ENCODE results near the gene TGFB1I1. TPM values are rescaled to one million over a fixed set of nuclear protein-coding genes. Genes with fewer than 3 reads are reported as not detected.
A peak's percentile ranks its signal among the peaks of the same experiment; 100 is the strongest.

TGFB1I1 gene
- total and polyA plus RNA-seq, 2 of the 13 experiments (the other 11 are each of a cell fraction or from before 2014, with no cell fraction given), result 0.80 to 2.9 TPM

- TF ChIP-seq TEAD2 (CRISPR knock-in tag; IDR thresholded peaks at IDR 0.05), result 0 out of 2 replicates have a peak, but pooled peaks have one; percentile 29
- peak; percentile 48 for TF ChIP-seq ZSCAN21 (CRISPR knock-in tag; IDR thresholded peaks at IDR 0.05; ENCODE audit: borderline replicate concordance)
- TF ChIP-seq PRDM4 (CRISPR knock-in tag; IDR thresholded peaks at IDR 0.05; ENCODE audit: borderline replicate concordance), result 0 out of 2 replicates have a peak, but pooled peaks have one; percentile 67
- TF ChIP-seq GATA4 (IDR thresholded peaks at IDR 0.05; ENCODE audit: borderline replicate concordance, low read depth), result no peak
- TF ChIP-seq ESRRA (CRISPR knock-in tag; IDR thresholded peaks at IDR 0.05; ENCODE audit: low read depth), result peak; percentile 61
- peak; percentile 41 for TF ChIP-seq ZNF883 (CRISPR knock-in tag; IDR thresholded peaks at IDR 0.05; ENCODE audit: not compliant biosample characterization)
- peak; percentile 81 for TF ChIP-seq RXRB (CRISPR knock-in tag; IDR thresholded peaks at IDR 0.05; ENCODE audit: borderline replicate concordance)
- TF ChIP-seq U2AF2 (IDR thresholded peaks at IDR 0.05; ENCODE audit: low read depth, low read length), result no peak
- peak; percentile 13; the same call in 1 of the 2 replicates for TF ChIP-seq ZNF746 (CRISPR knock-in tag; IDR thresholded peaks at IDR 0.05)
- TF ChIP-seq NFE2L2 (IDR thresholded peaks at IDR 0.05; ENCODE audit: low read length), result no peak
- TF ChIP-seq MYC (CRISPR knock-in tag; IDR thresholded peaks at IDR 0.05; ENCODE audit: borderline replicate concordance), result peak; percentile 68
- no peak for TF ChIP-seq HNRNPK (IDR thresholded peaks at IDR 0.05; ENCODE audit: low read depth, low read length, poor library complexity, severe bottlenecking)
- peak; percentile 48 for TF ChIP-seq YEATS2 (CRISPR knock-in tag; IDR thresholded peaks at IDR 0.05; ENCODE audit: borderline replicate concordance)
- peak; percentile 79; the same call in 1 of the 2 replicates for TF ChIP-seq ARNT2 (CRISPR knock-in tag; IDR thresholded peaks at IDR 0.05; ENCODE audit: low read depth)
- TF ChIP-seq PCBP1 (IDR thresholded peaks at IDR 0.05; ENCODE audit: borderline replicate concordance, low read depth, low read length), result no peak
- TF ChIP-seq CHCHD3 (CRISPR knock-in tag; IDR thresholded peaks at IDR 0.05), result no peak; the same call in 1 of the 2 replicates
- TF ChIP-seq ZNF549 (CRISPR knock-in tag; IDR thresholded peaks at IDR 0.05), result no peak
- TF ChIP-seq ATF1 (CRISPR knock-in tag; IDR thresholded peaks at IDR 0.05), result no peak
- peak; percentile 66 for TF ChIP-seq PHF20 (CRISPR knock-in tag; IDR thresholded peaks at IDR 0.05)
- TF ChIP-seq DRAP1 (CRISPR knock-in tag; IDR thresholded peaks at IDR 0.05), result peak; percentile 45; the same call in 1 of the 2 replicates
- no peak for TF ChIP-seq ZNF224 (CRISPR knock-in tag; IDR thresholded peaks at IDR 0.05)
- TF ChIP-seq GABPB1 (CRISPR knock-in tag; IDR thresholded peaks at IDR 0.05), result peak; percentile 78; the same call in 1 of the 2 replicates
- TF ChIP-seq ZNF543 (CRISPR knock-in tag; IDR thresholded peaks at IDR 0.05), result peak; percentile 95
- TF ChIP-seq THAP9 (CRISPR knock-in tag; IDR thresholded peaks at IDR 0.05; ENCODE audit: borderline replicate concordance), result peak; percentile 71
These were observed 5.6 kb downstream of the TGFB1I1 start (continued) for GRCh38 chr16:31477220-31478216.
